BJ (cell line): ENCODE results near the gene SCYGR2. TPM values are rescaled to one million over a fixed set of nuclear protein-coding genes. Genes with fewer than 3 reads are reported as not detected.

Experiments
- CTCF ChIA-PET: fragments of 350-600 bp; formaldehyde crosslinking; extraction: SDS; loops from one replicate; lab custom pipeline; 2021; ENCODE audit warnings: antibody characterized with exemption, inconsistent platforms; lab: Yijun Ruan, JAX
- POLR2A ChIA-PET: fragments of 300-600 bp; sonication (Branson Sonifier 250); formaldehyde crosslinking; extraction: SDS; loops from one replicate; lab custom pipeline; 2021; ENCODE audit warnings: antibody characterized with exemption; lab: Charles Lee
- DNase-seq: peaks from one replicate; pipeline ENCODE4 v3.0.0-alpha.2; 2011; ENCODE audit warnings: low read depth
- H3K27me3 ChIP-seq: 2 replicates; pipeline ENCODE4 v1.6.0; 2011; ENCODE audit warnings: low read length; ENCODE audit not compliant: control insufficient read depth, insufficient read depth
- H3K36me3 ChIP-seq: 2 replicates; pipeline ENCODE4 v1.5.1; 2011; ENCODE audit warnings: low read length; ENCODE audit not compliant: control insufficient read depth, insufficient read depth
- H3K4me3 ChIP-seq: 2 replicates; pipeline ENCODE4 v1.5.1; 2011; ENCODE audit warnings: low read depth, mild to moderate bottlenecking, control low read depth, low read length
- CTCF ChIP-seq: IDR thresholded peaks from 2 replicates; pipeline ENCODE4 v1.5.1; 2011; ENCODE audit warnings: low read depth, mild to moderate bottlenecking, control low read depth, inconsistent platforms, low read length, moderate library complexity; ENCODE audit not compliant: insufficient read depth
- polyA plus RNA-seq: library from polyadenylated mRNA; depleted of rRNA; stranded (reverse); fragments of >200 nt; gene quantifications from 2 replicates; pipeline ENCODE4 v1.2.3, GENCODE V29; 2011

Gene SCYGR2
- polyA plus RNA-seq, 1 experiment, result not detected

GRCh38 chr2:227568852-227569169 is 29.9 kb upstream of the SCYGR2 start:
- H3K27me3 ChIP-seq, result no peaks in the 10 kb centered on the region
- H3K36me3 ChIP-seq, result no peaks in the 10 kb centered on the region
- CTCF ChIA-PET, result interaction anchor here (1.0 kb wide), 1 partner anchor 89 kb away, joined by 3 read pairs; no protein-coding TSS in a partner anchor
- H3K4me3 ChIP-seq, result no peak overlapping the region
- DNase-seq, result no peak
- POLR2A ChIA-PET, result no interaction called here
- no peak for TF ChIP-seq CTCF

GRCh38 chr2:227570615-227571014 is 28.1 kb upstream of the SCYGR2 start:
- no peak for TF ChIP-seq CTCF
- H3K4me3 ChIP-seq, result no peak overlapping the region
- no peak for DNase-seq
- POLR2A ChIA-PET, result interaction anchor here (0.7 kb wide), 1 partner anchor 8 kb away, joined by 4 read pairs; no protein-coding TSS in a partner anchor
- H3K27me3 ChIP-seq, result no peaks in the 10 kb centered on the region
- no peaks in the 10 kb centered on the region for H3K36me3 ChIP-seq
- CTCF ChIA-PET, result no interaction called here

DNA sequence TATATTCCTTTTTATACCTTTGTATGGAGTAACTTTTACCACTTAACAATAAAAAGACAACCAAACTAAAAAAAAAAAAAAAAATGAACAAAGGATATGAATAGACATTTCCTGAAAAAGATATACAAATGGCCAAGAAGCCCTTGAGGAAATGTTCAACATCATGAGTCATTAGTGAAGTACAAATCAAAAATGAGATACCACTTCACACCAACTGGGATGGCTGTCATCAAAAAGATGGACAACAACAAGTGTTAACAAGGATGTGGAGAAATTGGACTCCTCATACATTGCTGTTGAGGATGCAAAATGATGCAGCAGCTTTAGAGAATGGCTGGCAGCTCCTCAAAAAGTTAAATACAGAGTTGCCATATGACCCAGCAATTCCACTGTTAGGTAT is 22.6 kb upstream of the SCYGR2 start:
- ChIA-PET POLR2A (no interaction called here), CTCF (no interaction called here)
- no peaks in the 10 kb centered on the region for H3K36me3 ChIP-seq
- H3K27me3 ChIP-seq, result no peaks in the 10 kb centered on the region
- TF ChIP-seq CTCF, result no peak
- DNase-seq, result no peak
- H3K4me3 ChIP-seq, result no peak overlapping the region

GRCh38 chr2:227576812-227577211 is 21.9 kb upstream of the SCYGR2 start:
- DNase-seq, result no peak
- Histone ChIP-seq H3K4me3 (no peak overlapping the region), H3K36me3 (no peaks in the 10 kb centered on the region), H3K27me3 (no peaks in the 10 kb centered on the region)
- POLR2A ChIA-PET, result no interaction called here
- CTCF ChIA-PET, result no interaction called here
- TF ChIP-seq CTCF, result no peak

GRCh38 chr2:227577555-227577954 is 21.1 kb upstream of the SCYGR2 start:
- no peak for DNase-seq
- POLR2A ChIA-PET, result no interaction called here
- no peak overlapping the region for H3K4me3 ChIP-seq
- H3K27me3 ChIP-seq, result no peaks in the 10 kb centered on the region
- TF ChIP-seq CTCF, result no peak
- CTCF ChIA-PET, result interaction anchor here (0.7 kb wide), 1 partner anchor 171 kb away, joined by 3 read pairs; no protein-coding TSS in a partner anchor
- no peaks in the 10 kb centered on the region for H3K36me3 ChIP-seq
